NCI-H748 (cell line): ENCODE measurements around the gene GPC3.

ENCODE experiments used
- DNase-seq: peaks from one replicate; lab custom pipeline; 2025; ENCODE audit not compliant: unreplicated experiment; lab: John Stamatoyannopoulos, UW

The GPC3 gene

DNA sequence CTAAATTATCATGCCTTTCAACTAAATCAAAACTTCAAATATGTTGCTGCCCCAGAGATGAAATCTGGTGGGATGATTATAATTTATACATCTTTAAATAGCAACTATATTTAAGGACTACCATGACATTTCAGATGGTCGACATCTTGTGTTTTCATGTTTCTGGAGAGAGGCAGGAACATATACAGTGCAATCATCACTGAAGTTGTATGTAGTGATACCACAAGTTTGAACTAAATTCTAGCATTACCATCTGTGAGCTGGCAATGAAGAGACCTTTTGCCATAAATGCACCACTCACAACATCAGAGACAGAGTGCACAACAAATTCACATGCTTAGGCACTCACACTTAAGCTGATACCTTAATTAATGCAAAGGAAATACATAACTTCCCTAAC, 373.7 kb downstream of the GPC3 start:
- DNase-seq = no peak

DNA sequence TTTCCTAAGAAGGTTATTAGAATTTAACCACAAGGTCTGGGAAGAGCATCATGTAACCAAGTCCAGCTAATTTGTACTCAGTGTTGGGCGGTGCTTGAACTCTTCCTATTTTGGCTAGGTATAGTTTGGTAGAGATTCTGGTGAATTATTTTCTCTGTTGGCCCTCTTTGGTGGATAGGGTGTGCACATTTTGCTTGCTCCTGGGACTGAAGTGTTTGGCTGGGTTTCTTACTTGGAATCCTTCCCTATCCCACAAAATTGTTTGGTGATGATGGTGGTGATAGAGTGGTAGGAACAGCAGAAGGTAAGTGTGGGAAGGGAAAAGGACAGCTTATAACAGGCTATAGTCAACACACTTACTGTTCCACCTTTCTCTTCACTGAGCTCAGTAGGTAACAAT, 375.3 kb downstream of the GPC3 start:
- no peak for DNase-seq

DNA sequence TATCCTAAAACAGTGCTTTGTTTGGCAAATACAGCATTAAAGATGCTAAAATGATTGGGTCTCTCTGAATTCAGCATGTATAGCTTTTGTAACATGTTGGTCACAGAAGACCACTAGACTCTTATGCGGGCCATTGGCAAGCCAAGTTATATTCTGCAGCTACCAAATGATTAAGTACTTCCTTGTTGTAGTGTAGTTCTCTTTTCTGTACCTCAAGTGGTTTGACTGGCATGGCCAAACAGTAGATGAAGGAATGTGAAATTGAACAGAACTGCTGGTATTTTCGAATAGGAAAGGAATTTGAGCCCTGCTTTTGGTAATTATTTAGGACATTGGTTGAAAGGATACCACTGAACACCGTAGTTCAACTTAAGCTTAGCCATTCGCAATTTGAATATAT, 376.2 kb downstream of the GPC3 start:
- no peak for DNase-seq

DNA sequence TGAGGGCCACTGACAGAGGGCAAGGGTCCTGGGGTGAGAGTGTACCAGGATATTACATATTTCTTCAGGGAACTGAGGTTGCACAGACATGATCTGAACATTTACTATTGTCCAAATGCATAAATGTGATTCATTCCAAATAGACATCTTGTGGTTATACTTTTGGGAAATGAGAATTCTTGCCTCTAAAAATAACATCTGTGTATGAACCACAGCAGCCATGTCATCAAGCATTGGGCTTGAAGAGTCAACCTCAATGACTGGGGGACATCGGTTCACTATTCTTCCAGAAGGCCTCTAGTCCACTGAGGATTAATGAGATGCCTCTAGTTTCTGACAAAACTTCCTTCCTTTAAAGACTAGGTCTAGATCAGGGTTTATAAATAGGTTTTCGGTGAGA, 377.0 kb downstream of the GPC3 start:
- no peak for DNase-seq

- no peak for DNase-seq
Observed at GRCh38 chrX:133607419-133608348, 377.7 kb downstream of the GPC3 start.

GRCh38 chrX:133606990-133607389, 378.4 kb downstream of the GPC3 start:
- DNase-seq = no peak

DNA sequence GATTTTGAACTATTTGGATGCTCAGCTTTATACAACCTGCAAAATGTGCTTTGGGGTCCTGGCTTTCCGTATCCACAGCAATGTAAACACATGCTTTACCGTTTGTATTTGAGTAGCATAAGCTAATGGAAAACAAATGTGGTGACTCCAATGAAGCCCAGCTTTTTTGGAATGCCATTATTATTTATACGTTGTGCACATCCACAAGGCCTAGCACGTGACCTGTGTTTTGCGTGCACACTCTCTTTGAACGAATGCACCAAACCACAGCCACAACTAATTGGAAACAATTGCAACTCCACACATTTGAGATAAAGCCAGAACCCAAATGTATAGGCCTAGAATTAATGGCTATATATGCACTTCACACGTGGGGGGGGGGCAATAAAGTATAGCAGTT, 380.6 kb downstream of the GPC3 start:
- DNase-seq = no peak

DNA sequence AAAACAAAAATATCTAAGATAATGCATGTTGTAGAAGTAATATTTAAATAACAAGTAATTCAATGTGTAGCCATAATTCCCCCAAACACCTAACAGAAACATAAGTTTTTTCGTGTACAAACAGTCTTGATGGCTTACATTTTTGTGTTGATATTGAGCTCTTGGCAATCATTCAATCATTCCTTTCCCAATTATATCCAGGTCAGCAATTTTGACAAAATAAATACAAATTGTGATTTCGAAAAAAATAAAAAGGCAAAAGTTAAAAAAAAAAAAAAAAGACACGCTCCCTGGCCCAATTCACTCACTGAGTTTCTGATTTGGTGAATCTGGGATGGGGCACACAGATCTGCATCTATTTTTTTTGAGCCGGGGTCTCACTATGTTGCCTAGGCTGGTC, 382.5 kb downstream of the GPC3 start:
- no peak for DNase-seq

- no peak for DNase-seq
Observed at GRCh38 chrX:133601116-133601515, 384.3 kb downstream of the GPC3 start.

DNA sequence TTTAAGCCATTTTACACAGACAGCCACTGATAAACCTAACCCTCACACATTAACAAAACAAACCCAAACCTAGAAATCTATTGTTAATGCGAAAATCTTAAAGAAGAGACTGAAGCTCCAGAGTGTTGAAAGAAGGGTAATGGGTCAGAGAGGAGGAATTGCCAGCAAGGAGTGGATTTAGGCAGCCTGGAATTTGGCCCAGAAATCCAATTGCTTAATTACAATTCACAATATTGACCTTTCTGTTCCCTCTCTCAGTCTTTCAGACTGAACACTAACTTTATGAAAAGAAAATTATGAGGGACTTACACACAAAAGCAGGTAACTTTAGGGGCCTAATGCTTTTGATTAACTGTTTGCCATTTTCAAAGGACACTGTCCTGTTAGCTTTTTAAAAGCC, 384.9 kb downstream of the GPC3 start:
- DNase-seq = no peak

GRCh38 chrX:133598601-133599335, 386.6 kb downstream of the GPC3 start:
- no peak for DNase-seq

DNA sequence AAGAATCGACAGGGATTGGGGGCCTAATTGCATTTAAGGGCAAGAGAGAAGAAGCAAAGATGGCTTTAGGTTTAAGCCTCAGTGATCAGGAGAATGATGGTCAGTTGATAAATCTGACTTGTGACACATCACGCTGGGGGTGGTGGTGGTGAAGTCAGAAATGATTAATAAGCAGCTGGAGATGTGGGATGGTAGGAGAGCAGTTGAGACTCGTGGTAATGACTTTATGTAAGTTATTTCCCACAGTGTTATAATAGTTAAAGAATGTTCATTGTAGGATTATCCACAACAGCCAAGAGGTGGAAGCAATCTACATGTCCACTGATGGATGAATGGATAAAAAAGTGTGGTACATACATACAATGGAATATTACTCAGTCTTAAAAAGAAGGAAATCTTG, 391.2 kb downstream of the GPC3 start:
- no peak for DNase-seq

- no peak for DNase-seq
Observed at GRCh38 chrX:133593531-133593930, 391.9 kb downstream of the GPC3 start.

DNA sequence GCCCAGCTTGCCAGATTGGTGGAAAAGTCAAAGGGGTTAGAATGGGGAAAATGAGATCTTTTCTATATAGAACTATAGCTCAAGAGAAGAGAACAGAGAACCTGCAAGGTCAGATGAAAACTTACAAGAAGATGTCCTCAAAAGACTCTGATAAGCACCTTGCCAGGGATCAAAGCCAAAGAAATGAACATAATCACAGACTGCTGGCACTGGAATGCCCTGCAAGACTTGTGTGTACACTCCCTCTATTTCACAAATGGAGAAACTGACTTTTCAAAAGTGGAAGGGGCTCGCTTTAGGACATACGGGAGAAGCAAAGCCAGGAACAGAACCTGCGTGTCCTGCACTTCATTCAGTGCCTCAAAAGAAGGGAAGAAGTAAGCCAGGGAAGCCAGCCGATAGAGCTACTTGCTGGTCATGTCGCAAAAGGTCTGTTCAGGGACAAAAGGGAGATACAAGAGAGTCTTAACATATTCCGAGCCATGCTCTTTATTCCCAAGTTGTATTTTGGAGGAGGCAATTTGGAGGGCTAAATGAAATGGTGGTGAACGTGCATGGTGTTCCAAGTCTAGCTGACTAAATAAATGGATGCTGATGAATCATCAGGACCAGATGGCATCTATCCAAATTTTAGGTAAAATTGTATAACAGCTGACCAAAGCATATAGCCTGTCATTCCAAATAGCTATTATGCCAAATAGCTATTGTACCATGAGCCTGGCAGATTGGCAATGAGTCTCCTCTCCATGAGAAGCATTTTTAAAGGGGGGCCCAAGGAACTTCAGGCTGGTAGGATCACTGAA, 394.5 kb downstream of the GPC3 start:
- DNase-seq = no peak

- no peak for DNase-seq
Observed at GRCh38 chrX:133588827-133589226, 396.6 kb downstream of the GPC3 start.

DNA sequence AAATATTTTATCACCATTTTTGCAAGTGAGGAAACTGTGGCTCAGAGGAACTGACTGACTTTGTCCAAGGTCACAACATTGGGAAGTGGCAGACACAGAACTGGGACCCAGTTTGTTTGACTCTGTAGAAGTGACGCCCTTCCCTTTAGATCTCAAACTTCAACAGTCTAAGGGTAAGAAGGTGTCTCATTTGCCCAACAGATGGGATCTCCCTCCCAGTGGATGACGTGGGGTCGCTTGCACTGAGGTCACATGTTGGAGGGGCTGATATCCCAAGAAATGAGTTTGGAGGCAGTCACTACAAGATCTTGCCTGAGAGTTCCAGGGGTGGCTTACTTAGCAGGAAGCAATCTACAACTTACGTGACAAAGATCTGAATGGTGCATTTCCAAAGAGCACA, 397.6 kb downstream of the GPC3 start:
- no peak for DNase-seq

DNA sequence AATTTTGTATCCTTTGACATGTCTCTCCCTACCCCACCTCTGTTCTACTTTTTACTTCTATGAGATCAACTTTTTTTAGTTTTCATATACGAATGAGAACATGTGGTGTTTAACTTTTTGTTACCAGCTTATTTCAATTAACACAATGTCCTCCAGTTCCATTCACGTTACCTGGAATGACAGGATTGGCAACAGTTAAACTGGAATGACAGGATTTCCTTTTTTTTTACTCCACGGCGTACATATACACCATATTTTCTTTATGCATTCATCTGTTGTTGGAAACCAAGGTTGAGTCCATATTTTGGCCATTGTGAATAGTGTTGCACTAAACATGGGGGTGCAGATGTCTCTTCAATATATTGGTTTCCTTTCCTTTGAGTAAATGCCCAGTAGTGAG, 398.3 kb downstream of the GPC3 start:
- no peak for DNase-seq

DNA sequence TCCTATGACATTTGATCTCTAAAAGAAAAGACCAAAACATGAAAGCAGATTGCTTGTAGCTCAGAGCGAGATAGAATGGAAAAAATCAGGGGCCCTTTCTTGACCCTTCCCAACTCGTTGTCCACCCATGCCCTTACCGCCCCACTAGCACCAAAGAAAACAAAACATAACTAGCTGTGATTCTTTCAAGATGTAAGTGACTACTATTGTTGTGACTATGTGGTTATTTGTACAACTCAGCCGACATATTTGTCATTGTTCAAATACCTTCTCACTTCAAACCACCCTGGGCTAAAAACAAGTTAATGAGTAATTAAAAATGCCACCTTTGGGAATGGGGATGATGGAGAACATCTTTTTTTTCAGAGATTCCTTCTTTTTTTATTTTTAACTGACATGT, 399.0 kb downstream of the GPC3 start:
- DNase-seq = no peak

DNA sequence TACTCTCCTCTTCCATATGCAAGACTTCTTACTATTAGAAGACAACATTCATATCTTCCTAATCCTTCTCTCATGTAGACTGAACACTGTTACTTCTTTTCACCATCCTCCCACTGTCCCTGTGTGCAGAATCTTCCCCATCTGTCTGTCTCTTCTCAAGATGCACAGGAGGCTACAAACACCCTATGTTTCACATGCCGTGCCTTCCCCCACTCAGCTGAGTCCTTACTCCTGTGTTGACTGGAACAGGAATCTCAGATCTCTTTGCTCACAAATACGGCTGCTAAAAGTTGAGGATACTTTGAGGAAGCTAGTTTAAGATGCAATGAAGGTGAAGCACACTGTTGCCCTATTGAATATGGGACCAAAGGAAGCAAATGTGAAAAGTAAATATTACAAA, 401.6 kb downstream of the GPC3 start:
- no peak for DNase-seq

GRCh38 chrX:133580625-133581024, 404.8 kb downstream of the GPC3 start:
- peak; percentile 3 for DNase-seq

GRCh38 chrX:133579631-133580030, 405.8 kb downstream of the GPC3 start:
- DNase-seq = no peak

GRCh38 chrX:133576876-133577275, 408.5 kb downstream of the GPC3 start:
- no peak for DNase-seq
